H1 (cell line): ENCODE measurements around the gene KIF5A. TPM values are rescaled to one million over a fixed set of nuclear protein-coding genes. Genes with fewer than 3 reads are reported as not detected.

Source experiments
- CTCF ChIA-PET: fragments of 300-600 bp; sonication (Branson Sonifier 250); formaldehyde crosslinking; loops from one replicate; lab custom pipeline; 2021; ENCODE audit not compliant: partially characterized antibody; lab: Charles Lee
- POLR2A ChIA-PET: fragments of 300-600 bp; sonication (Branson Sonifier 250); formaldehyde crosslinking; loops from one replicate; lab custom pipeline; 2021; ENCODE audit warnings: inconsistent platforms; ENCODE audit not compliant: partially characterized antibody; lab: Charles Lee
- DNase-seq, 2 experiments: peaks; one replicate each; pipeline versions ENCODE4 v3.0.0 to v3.0.0-alpha.2; 2010 to 2022; ENCODE audit warnings: low spot score in 2 of 2, low read depth in 1 of 2, mixed read lengths in 1 of 2
- FAIRE-seq: peaks from 2 replicates; lab custom pipeline; 2011; peaks lifted over from hg19 to GRCh38; lab: Jason Lieb, UNC
- H2AFZ ChIP-seq: 2 replicates; pipeline ENCODE4 v1.8.1; 2012; ENCODE audit warnings: low read length, inconsistent platforms
- H2AK5ac ChIP-seq: 2 replicates; pipeline ENCODE4 v1.6.1; 2013; ENCODE audit warnings: low read depth, low read length
- H2BK120ac ChIP-seq: replicated peaks from 2 replicates; pipeline ENCODE3; 2013; ENCODE audit warnings: low read depth, low read length, inconsistent platforms
- H2BK12ac ChIP-seq: 2 replicates; pipeline ENCODE4 v1.6.1; 2013; ENCODE audit warnings: low read depth, low read length
- H2BK15ac ChIP-seq: 2 replicates; pipeline ENCODE4 v1.6.1; 2013; ENCODE audit warnings: low read length
- H2BK20ac ChIP-seq: 2 replicates; pipeline ENCODE4 v1.6.1; 2013; ENCODE audit warnings: low read length
- H2BK5ac ChIP-seq: 2 replicates; pipeline ENCODE4 v1.6.1; 2013; ENCODE audit warnings: low read depth, low read length
- H3K14ac ChIP-seq: 2 replicates; pipeline ENCODE4 v1.6.1; 2013; ENCODE audit warnings: inconsistent platforms; ENCODE audit not compliant: insufficient read length
- H3K18ac ChIP-seq: 2 replicates; pipeline ENCODE4 v1.6.1; 2013; ENCODE audit warnings: low read length; ENCODE audit errors: extremely low read depth
- H3K23ac ChIP-seq: 2 replicates; pipeline ENCODE4 v1.6.1; 2013; ENCODE audit warnings: inconsistent platforms; ENCODE audit not compliant: insufficient read length
- H3K23me2 ChIP-seq: 2 replicates; pipeline ENCODE4 v1.6.1; 2013; ENCODE audit warnings: low read depth, low read length
- H3K27ac ChIP-seq: 2 replicates; pipeline ENCODE4 v1.6.1; 2011; ENCODE audit warnings: low read depth, low read length, inconsistent platforms
- H3K27me3 ChIP-seq, 4 experiments: replicated peaks in 1 of 4; 1 replicate in 1 of 4; 2 replicates in 3 of 4; pipeline versions ENCODE4 v1.6.1 to v1.8.1; 2011 to 2013; ENCODE audit warnings: low read length in 3 of 4, mild to moderate bottlenecking in 3 of 4, inconsistent platforms in 2 of 4, mixed read lengths in 2 of 4, moderate library complexity in 1 of 4; ENCODE audit not compliant: control insufficient read depth in 3 of 4, insufficient read depth in 3 of 4; ENCODE audit errors: extremely low read depth in 1 of 4
- H3K36me3 ChIP-seq, 4 experiments: 2 replicates each; pipeline versions ENCODE4 v1.6.1 to v1.8.1; 2011 to 2013; ENCODE audit warnings: mild to moderate bottlenecking in 4 of 4, low read length in 3 of 4, moderate library complexity in 2 of 4, control low read depth in 1 of 4, inconsistent platforms in 1 of 4; ENCODE audit not compliant: insufficient read depth in 4 of 4, control insufficient read depth in 2 of 4
- H3K4ac ChIP-seq: replicated peaks from 2 replicates; pipeline ENCODE3; 2013; ENCODE audit warnings: low read length, low read depth, mixed read lengths, inconsistent platforms; ENCODE audit not compliant: insufficient read length
- H3K4me1 ChIP-seq, 4 experiments: replicated peaks in 1 of 4; 1 replicate in 1 of 4; 2 replicates in 3 of 4; pipeline versions ENCODE4 v1.6.1 to v1.8.1; 2011 to 2013; ENCODE audit warnings: low read length in 3 of 4, inconsistent platforms in 2 of 4, mixed read lengths in 1 of 4; ENCODE audit not compliant: insufficient read depth in 4 of 4, control insufficient read depth in 3 of 4
- H3K4me2 ChIP-seq, 2 experiments: 2 replicates each; pipeline versions ENCODE4 v1.6.1 to v1.8.1; 2011 to 2013; ENCODE audit warnings: low read depth in 2 of 2, low read length in 2 of 2, control low read depth in 1 of 2, inconsistent platforms in 1 of 2, mild to moderate bottlenecking in 1 of 2; ENCODE audit not compliant: insufficient read depth in 1 of 2
- H3K4me3 ChIP-seq, 4 experiments: fragments of 200-600, 300-600 bp in 1 of 4; sonication (generic), shearing (Covaris generic), sonication (Bioruptor Twin) in 1 of 4; 2 replicates each; pipeline versions ENCODE4 v1.5.1 to v1.8.1; 2011 to 2016; ENCODE audit warnings: low read length in 4 of 4, low read depth in 3 of 4, control low read depth in 2 of 4, inconsistent platforms in 2 of 4, mild to moderate bottlenecking in 2 of 4, mixed read lengths in 1 of 4, moderate library complexity in 1 of 4; ENCODE audit not compliant: insufficient read depth in 2 of 4; ENCODE audit errors: extremely low read depth in 1 of 4
- H3K56ac ChIP-seq: replicated peaks from 2 replicates; pipeline ENCODE3; 2013; ENCODE audit warnings: low read depth, mild to moderate bottlenecking, mixed read lengths, low read length, inconsistent platforms; ENCODE audit not compliant: insufficient read length
- H3K79me1 ChIP-seq: 2 replicates; pipeline ENCODE4 v1.6.1; 2013; ENCODE audit warnings: low read depth, low read length, control low read depth
- H3K79me2 ChIP-seq, 2 experiments: 2 replicates each; pipeline versions ENCODE4 v1.6.1 to v1.8.1; 2012 to 2013; ENCODE audit warnings: low read length in 2 of 2, mild to moderate bottlenecking in 2 of 2, inconsistent platforms in 1 of 2; ENCODE audit not compliant: insufficient read depth in 2 of 2, control insufficient read depth in 1 of 2
- H3K9ac ChIP-seq, 4 experiments: replicated peaks in 1 of 4; 1 replicate in 1 of 4; 2 replicates in 3 of 4; pipeline versions ENCODE4 v1.6.1 to v1.8.1; 2011 to 2013; ENCODE audit warnings: low read depth in 3 of 4, low read length in 3 of 4, control low read depth in 2 of 4, mild to moderate bottlenecking in 2 of 4, moderate library complexity in 2 of 4, inconsistent platforms in 1 of 4; ENCODE audit errors: extremely low read depth in 1 of 4
- H3K9me3 ChIP-seq, 2 experiments: 2 replicates each; pipeline versions ENCODE4 v1.6.1 to v1.8.1; 2012 to 2013; ENCODE audit warnings: mild to moderate bottlenecking in 2 of 2, moderate library complexity in 2 of 2, control low read depth in 1 of 2, inconsistent platforms in 1 of 2, low read depth in 1 of 2, low read length in 1 of 2, mixed read lengths in 1 of 2; ENCODE audit not compliant: insufficient read depth in 2 of 2
- H4K20me1 ChIP-seq, 2 experiments: replicated peaks in 1 of 2; 2 replicates each; pipeline versions ENCODE3 to v1.8.1; 2011 to 2013; ENCODE audit warnings: inconsistent platforms in 2 of 2, low read length in 2 of 2, mild to moderate bottlenecking in 1 of 2; ENCODE audit not compliant: insufficient read depth in 2 of 2, control insufficient read depth in 1 of 2
- H4K5ac ChIP-seq: 2 replicates; pipeline ENCODE4 v1.6.1; 2013; ENCODE audit warnings: low read length, low read depth, mixed read lengths, inconsistent platforms; ENCODE audit not compliant: insufficient read length
- H4K8ac ChIP-seq: 2 replicates; pipeline ENCODE4 v1.8.0; 2013; ENCODE audit warnings: mild to moderate bottlenecking, moderate library complexity, low read length, inconsistent platforms; ENCODE audit not compliant: insufficient read depth; ENCODE audit errors: extremely low read depth
- H4K91ac ChIP-seq: replicated peaks from 2 replicates; pipeline ENCODE3; 2013; ENCODE audit warnings: low read length, mixed read lengths, inconsistent platforms; ENCODE audit not compliant: insufficient read length
- EP300 ChIP-seq, 2 experiments: IDR thresholded peaks; 1 replicate in 1 of 2; 2 replicates in 1 of 2; pipeline ENCODE4 v1.6.1; 2011 to 2012; ENCODE audit warnings: low read depth in 2 of 2, low read length in 2 of 2, mild to moderate bottlenecking in 2 of 2, borderline replicate concordance in 1 of 2, inconsistent platforms in 1 of 2, moderate library complexity in 1 of 2
- GABPA ChIP-seq: IDR thresholded peaks from 2 replicates; pipeline ENCODE4 v1.6.1; 2011; ENCODE audit warnings: mild to moderate bottlenecking, low read length, moderate library complexity, borderline replicate concordance; ENCODE audit not compliant: insufficient read depth
- HDAC6 ChIP-seq: IDR thresholded peaks from one replicate; pipeline ENCODE4 v1.7.1; 2012; ENCODE audit warnings: low read depth, mild to moderate bottlenecking, inconsistent platforms, low read length, moderate library complexity
- KDM4A ChIP-seq: IDR thresholded peaks from one replicate; pipeline ENCODE4 v1.7.1; 2012; ENCODE audit warnings: low read depth, mild to moderate bottlenecking, moderate library complexity, low read length, inconsistent platforms; ENCODE audit not compliant: severe bottlenecking
- MAX ChIP-seq: IDR thresholded peaks from 2 replicates; pipeline ENCODE4 v1.6.1; 2012; ENCODE audit warnings: inconsistent platforms
- SRF ChIP-seq: IDR thresholded peaks from 2 replicates; pipeline ENCODE4 v1.6.1; 2011; ENCODE audit warnings: mild to moderate bottlenecking, low read depth, low read length, moderate library complexity
- YY1 ChIP-seq: IDR thresholded peaks from 2 replicates; pipeline ENCODE4 v1.6.1; 2011; ENCODE audit warnings: low read depth, mild to moderate bottlenecking, low read length
- WGBS, 2 experiments: shearing (Covaris generic) in 1 of 2; methylation state at CpG; one replicate each; pipeline versions ENCODE4 v1.1.6 to v1.1.7; 2013 to 2015; ENCODE audit warnings: low lambda C conversion rate in 2 of 2, mixed read lengths in 2 of 2, inconsistent platforms in 1 of 2, low coverage in 1 of 2, missing lambda C conversion rate in 1 of 2; ENCODE audit not compliant: insufficient replicate concordance in 2 of 2, insufficient coverage in 1 of 2, insufficient read length in 1 of 2; ENCODE audit errors: extremely low coverage in 1 of 2, missing lambda C conversion rate in 1 of 2; 5-methylcytosine and 5-hydroxymethylcytosine counted together
- polyA plus RNA-seq, 7 experiments: library from polyadenylated mRNA; depleted of rRNA in 3 of 7; stranded (reverse) in 5 of 7; unstranded in 2 of 7; fragments of >200 nt in 5 of 7; fragments of 200-250 nt in 2 of 7; gene quantifications; 1 replicate in 5 of 7; 2 replicates in 1 of 7; 4 replicates in 1 of 7; pipeline versions ENCODE4 v1.2.1 to v1.2.3, GENCODE V29; 2011 to 2013; ENCODE audit warnings: missing spikeins in 2 of 7, mixed read lengths in 2 of 7
- total RNA-seq: library from RNA; stranded (reverse); fragmentation: NEBNext Ultra II Directional; extraction: Animal tissue kit (Norgen Biotek cat#: 25700); gene quantifications from 2 replicates; pipeline ENCODE4 v1.2.1, GENCODE V29; 2021

Gene KIF5A
- total and polyA plus RNA-seq, 2 of the 8 experiments (the other 6 are each of a cell fraction or from before 2014, with no cell fraction given), result 10.7 to 21.9 TPM

- Histone ChIP-seq H2BK20ac (no peak overlapping the region), H2BK120ac (no peak overlapping the region), H3K36me3 (no peaks in the 10 kb centered on the region; a peak in 1 of 8 replicates), H3K9me3 (no peaks in the 10 kb centered on the region), H4K5ac (no peak overlapping the region), H3K4ac (no peak overlapping the region), H2AK5ac (no peak overlapping the region), H4K91ac (no peak overlapping the region), H2BK5ac (no peak overlapping the region), H3K18ac (no peak overlapping the region), H3K27ac (no peak overlapping the region), H2BK12ac (no peak overlapping the region), H3K4me3 (peak overlapping the region in 1 of 4 experiments; percentile 53; a peak in 1 of 8 replicates), H3K14ac (no peak overlapping the region), H3K56ac (no peak overlapping the region), H3K23me2 (peaks cover 6% of the 10 kb centered on the region; the same call in 1 of the 2 replicates), H3K79me1 (0 out of 2 replicates have a peak, but pooled peaks cover 2% of the 10 kb centered on the region), H3K23ac (no peak overlapping the region), H3K9ac (no peak overlapping the region), H4K8ac (no peak overlapping the region), H4K20me1 (peaks cover 2 to 20% of the 10 kb centered on the region in 2 experiments), H3K79me2 (no peaks in the 10 kb centered on the region), H2BK15ac (no peak overlapping the region), H3K4me2 (peak overlapping the region; percentile 71 to 73), H3K27me3 (peaks cover 93 to 100% (median 99%) of the 10 kb centered on the region in 4 experiments), H2AFZ (no peak overlapping the region), H3K4me1 (peaks cover 0 to 20% (median 16%) of the 10 kb centered on the region in 4 experiments; a peak in 6 of 7 replicates)
- ChIA-PET POLR2A (interaction anchor here (1.1 to 1.9 kb wide), 4 partner anchors 17 to 118 kb away, joined by 3 to 12 read pairs (median 4); partner anchors contain the start of gene TSPAN31), CTCF (interaction anchor here (0.8 to 10.7 kb wide), 12 partner anchors 10 to 108 kb away, joined by 3 to 201 read pairs (median 4); partner anchors contain the start of gene PIP4K2C)
- FAIRE-seq (no peak), DNase-seq (no peak)
- TF ChIP-seq YY1, result no peak
- TF ChIP-seq MAX, result no peak
- no peak for TF ChIP-seq HDAC6
- TF ChIP-seq KDM4A, result no peak
- TF ChIP-seq GABPA, result no peak
- no peak for TF ChIP-seq EP300 (IDR thresholded peaks at IDR 0.05; ENCODE audit: borderline replicate concordance in 1 of 2, low read depth in 2 of 2, low read length in 2 of 2)
- no peak for TF ChIP-seq SRF
- WGBS, 2 experiments, result 39% methylated on average over 8 of the region's 9 CpGs; no CpG with 5 or more reads in 1 of the 2 experiments
These were observed 77.1 kb downstream of the KIF5A start for GRCh38 chr12:57626921-57627445.
